Activated naive CD8-positive, alpha-beta T cell treated with anti-CD3 and anti-CD28 coated beads, Interleukin-2, amount 10 ng/mL, durations not matched to agents 7 days and 5 days (primary cell): Measurements from ENCODE around the gene ZMYND8. TPM values are rescaled to one million over a fixed set of nuclear protein-coding genes. Genes with fewer than 3 reads are reported as not detected.
"Not testable (repeated sequence)": the region's sequence is repeated elsewhere in the genome, so short reads cannot be mapped to it uniquely, and the experiment has no call there.

Source experiments
- ATAC-seq: fragments of 150-1000 bp; cut with Tn5 transposase; one replicate; pipeline ENCODE4 v1.10.0; 2021; ENCODE audit warnings: low read depth, moderate library complexity
- POLR2A ChIA-PET: fragments of 350-600 bp; sonication (Branson Sonifier 250); formaldehyde crosslinking; loops from one replicate; lab custom pipeline; 2021; ENCODE audit warnings: antibody characterized with exemption; lab: Charles Lee
- DNase-seq: peaks from one replicate; pipeline ENCODE4 v3.0.0; 2021
- H3K27ac Mint-ChIP-seq: one replicate; pipeline ENCODE4 v1.8.0; 2022; ENCODE audit warnings: mild to moderate bottlenecking, mixed read lengths
- H3K27me3 Mint-ChIP-seq: one replicate; pipeline ENCODE4 v1.8.0; 2022; ENCODE audit warnings: mild to moderate bottlenecking, moderate library complexity, mixed read lengths
- H3K36me3 Mint-ChIP-seq: one replicate; pipeline ENCODE4 v1.8.0; 2021; ENCODE audit warnings: mild to moderate bottlenecking, mixed read lengths
- H3K4me1 Mint-ChIP-seq: one replicate; pipeline ENCODE4 v1.8.0; 2021; ENCODE audit warnings: mixed read lengths
- H3K4me3 Mint-ChIP-seq: one replicate; pipeline ENCODE4 v1.8.0; 2022; ENCODE audit warnings: mild to moderate bottlenecking, moderate library complexity, mixed read lengths
- H3K9me3 Mint-ChIP-seq: one replicate; pipeline ENCODE4 v1.8.0; 2021; ENCODE audit warnings: mixed read lengths
- total RNA-seq, 2 experiments: library from RNA; stranded (reverse); gene quantifications; one replicate each; pipeline ENCODE4 v1.2.3, GENCODE V29; 2021

ZMYND8 gene
- total RNA-seq, 2 experiments from 2014 or later: 51.0 to 51.5 TPM

GRCh38 chr20:47263080-47263464 is 93.4 kb downstream of the ZMYND8 start:
- Mint-ChIP-seq H3K27me3 (no peaks in the 10 kb centered on the region), H3K4me1 (peaks cover 30% of the 10 kb centered on the region), H3K4me3 (no peak overlapping the region), H3K36me3 (peaks cover 44% of the 10 kb centered on the region), H3K27ac (no peak overlapping the region), H3K9me3 (no peaks in the 10 kb centered on the region)
- ATAC-seq (no peak), DNase-seq (no peak)
- POLR2A ChIA-PET: no interaction called here

- Mint-ChIP-seq H3K27me3 (no peaks in the 10 kb centered on the region), H3K9me3 (no peaks in the 10 kb centered on the region), H3K4me3 (no peak overlapping the region), H3K4me1 (peaks cover 25% of the 10 kb centered on the region), H3K27ac (no peak overlapping the region), H3K36me3 (peaks cover 39% of the 10 kb centered on the region)
- POLR2A ChIA-PET: no interaction called here
- ATAC-seq: no peak
- DNase-seq: no peak
These were observed 94.0 kb downstream of the ZMYND8 start for GRCh38 chr20:47262365-47263013.

GRCh38 chr20:47262008-47262364 is 94.5 kb downstream of the ZMYND8 start:
- ATAC-seq (no peak), DNase-seq (no peak)
- no peak overlapping the region for H3K4me3 Mint-ChIP-seq
- H3K27ac Mint-ChIP-seq: no peak overlapping the region
- no peaks in the 10 kb centered on the region for H3K27me3 Mint-ChIP-seq
- peaks cover 39% of the 10 kb centered on the region for H3K36me3 Mint-ChIP-seq
- H3K4me1 Mint-ChIP-seq: peaks cover 21% of the 10 kb centered on the region
- no peaks in the 10 kb centered on the region for H3K9me3 Mint-ChIP-seq
- POLR2A ChIA-PET: no interaction called here

GRCh38 chr20:47261161-47261774 is 95.2 kb downstream of the ZMYND8 start:
- DNase-seq, POLR2A ChIA-PET, H3K27ac Mint-ChIP-seq, H3K9me3 Mint-ChIP-seq, H3K27me3 Mint-ChIP-seq, H3K4me3 Mint-ChIP-seq, ATAC-seq: not testable (repeated sequence)
- Mint-ChIP-seq H3K36me3 (peaks cover 38% of the 10 kb centered on the region), H3K4me1 (peaks cover 15% of the 10 kb centered on the region)

GRCh38 chr20:47260540-47261126 is 95.9 kb downstream of the ZMYND8 start:
- DNase-seq: not testable (repeated sequence)

GRCh38 chr20:47258745-47259695 is 97.5 kb downstream of the ZMYND8 start:
- no peak overlapping the region for H3K4me3 Mint-ChIP-seq
- H3K36me3 Mint-ChIP-seq: peaks cover 36% of the 10 kb centered on the region
- no peak for ATAC-seq

More at GRCh38 chr20:47260540-47261126, 95.9 kb downstream of the ZMYND8 start:
- H3K36me3 Mint-ChIP-seq: peaks cover 36% of the 10 kb centered on the region
- H3K27ac Mint-ChIP-seq: peak overlapping the region; percentile 30
- H3K4me3 Mint-ChIP-seq, H3K27me3 Mint-ChIP-seq, H3K9me3 Mint-ChIP-seq, ATAC-seq, POLR2A ChIA-PET: not testable (repeated sequence)
- H3K4me1 Mint-ChIP-seq: peaks cover 12% of the 10 kb centered on the region

GRCh38 chr20:47257771-47258170 is 98.7 kb downstream of the ZMYND8 start:
- POLR2A ChIA-PET: interaction anchor here (1.3 kb wide), 1 partner anchor 16 kb away, joined by 3 read pairs; no protein-coding TSS in a partner anchor

More at GRCh38 chr20:47258745-47259695, 97.5 kb downstream of the ZMYND8 start:
- DNase-seq: no peak
- Mint-ChIP-seq H3K4me1 (peaks cover 12% of the 10 kb centered on the region), H3K9me3 (no peaks in the 10 kb centered on the region), H3K27me3 (no peaks in the 10 kb centered on the region), H3K27ac (peak overlapping the region; percentile 70)
- POLR2A ChIA-PET: interaction anchor here (1.3 kb wide), 1 partner anchor 15 kb away, joined by 3 read pairs; no protein-coding TSS in a partner anchor

GRCh38 chr20:47257256-47257655 is 99.2 kb downstream of the ZMYND8 start:
- ATAC-seq: no peak
- Mint-ChIP-seq H3K4me1 (peaks cover 10% of the 10 kb centered on the region), H3K9me3 (no peaks in the 10 kb centered on the region), H3K27me3 (no peaks in the 10 kb centered on the region), H3K27ac (no peak overlapping the region), H3K36me3 (peaks cover 36% of the 10 kb centered on the region), H3K4me3 (no peak overlapping the region)
- DNase-seq: no peak
- POLR2A ChIA-PET: no interaction called here

More at GRCh38 chr20:47257771-47258170, 98.7 kb downstream of the ZMYND8 start:
- Mint-ChIP-seq H3K27ac (no peak overlapping the region), H3K36me3 (peaks cover 38% of the 10 kb centered on the region), H3K4me3 (no peak overlapping the region), H3K9me3 (no peaks in the 10 kb centered on the region), H3K4me1 (peaks cover 10% of the 10 kb centered on the region), H3K27me3 (no peaks in the 10 kb centered on the region)
- ATAC-seq: no peak
- no peak for DNase-seq

GRCh38 chr20:47256668-47257236 is 99.7 kb downstream of the ZMYND8 start:
- ATAC-seq (no peak), DNase-seq (no peak)
- Mint-ChIP-seq H3K4me3 (no peak overlapping the region), H3K9me3 (no peaks in the 10 kb centered on the region), H3K4me1 (peaks cover 10% of the 10 kb centered on the region), H3K27me3 (no peaks in the 10 kb centered on the region), H3K27ac (no peak overlapping the region), H3K36me3 (peaks cover 33% of the 10 kb centered on the region)
- POLR2A ChIA-PET: no interaction called here

- no peak for DNase-seq
- H3K36me3 Mint-ChIP-seq: peaks cover 32% of the 10 kb centered on the region
- no peak for ATAC-seq
- no peak overlapping the region for H3K27ac Mint-ChIP-seq
- peaks cover 6% of the 10 kb centered on the region for H3K4me1 Mint-ChIP-seq
- H3K9me3 Mint-ChIP-seq: no peaks in the 10 kb centered on the region
- H3K4me3 Mint-ChIP-seq: no peak overlapping the region
- POLR2A ChIA-PET: no interaction called here
- H3K27me3 Mint-ChIP-seq: no peaks in the 10 kb centered on the region
These were observed 102.6 kb downstream of the ZMYND8 start for GRCh38 chr20:47253872-47254271.

GRCh38 chr20:47252879-47253307 is 103.6 kb downstream of the ZMYND8 start:
- no peak overlapping the region for H3K4me3 Mint-ChIP-seq
- peaks cover 3% of the 10 kb centered on the region for H3K4me1 Mint-ChIP-seq
- POLR2A ChIA-PET: no interaction called here
- no peaks in the 10 kb centered on the region for H3K9me3 Mint-ChIP-seq
- no peak for ATAC-seq
- H3K27ac Mint-ChIP-seq: peak overlapping the region; percentile 12
- peaks cover 35% of the 10 kb centered on the region for H3K36me3 Mint-ChIP-seq
- no peaks in the 10 kb centered on the region for H3K27me3 Mint-ChIP-seq
- DNase-seq: no peak

- Mint-ChIP-seq H3K9me3 (no peaks in the 10 kb centered on the region), H3K4me1 (peaks cover 2% of the 10 kb centered on the region), H3K27ac (no peak overlapping the region), H3K27me3 (no peaks in the 10 kb centered on the region), H3K4me3 (no peak overlapping the region), H3K36me3 (peaks cover 30% of the 10 kb centered on the region)
- ATAC-seq: no peak
- POLR2A ChIA-PET: no interaction called here
- DNase-seq: no peak
These were observed 105.1 kb downstream of the ZMYND8 start for GRCh38 chr20:47251154-47252020.
